ENCODE measurements around the gene TSPAN9.

Gene TSPAN9

DNA sequence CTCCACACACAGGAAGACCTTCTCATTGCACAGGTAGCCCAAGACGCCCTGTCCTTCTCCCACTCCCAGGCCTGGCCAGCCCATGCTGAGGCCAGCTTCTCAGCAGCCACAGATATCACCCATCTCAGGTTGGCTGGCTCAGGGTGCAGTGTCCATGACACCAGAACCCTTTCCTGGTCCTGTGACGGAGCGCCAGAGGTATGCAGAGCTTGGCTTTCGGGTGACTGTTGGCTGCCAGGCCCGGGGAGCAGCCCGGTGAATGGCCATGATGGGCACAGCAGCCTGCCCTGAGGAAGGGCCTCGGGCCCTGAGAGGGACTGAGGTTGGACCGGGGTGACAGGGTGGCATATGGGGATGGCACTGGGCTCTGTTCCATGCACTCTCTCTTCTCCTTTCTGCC is 173.4 kb downstream of the TSPAN9 start:
- DNase-seq (ENCODE audit: low spot score), result no peak

DNA sequence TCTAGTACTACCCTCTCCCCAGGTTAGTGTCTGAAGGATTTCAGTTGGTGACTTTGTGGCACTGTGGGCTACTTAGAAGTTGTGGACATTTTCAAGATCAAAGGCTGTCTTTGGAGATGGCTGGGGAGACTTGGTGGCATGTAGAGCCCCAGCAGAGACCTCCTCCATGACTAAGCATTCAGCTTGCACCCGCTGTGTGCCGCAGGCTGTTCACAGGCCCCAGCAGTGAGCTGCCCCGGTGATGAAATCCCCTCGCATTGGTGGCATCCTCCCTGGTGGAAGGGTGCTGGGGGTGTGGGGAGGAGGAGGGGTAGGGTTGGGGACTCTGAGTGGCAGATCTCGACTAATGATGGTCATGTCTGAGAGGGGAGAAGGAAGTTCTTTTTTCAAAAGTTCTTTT is 173.9 kb downstream of the TSPAN9 start:
- DNase-seq (ENCODE audit: low spot score), result no peak

DNA sequence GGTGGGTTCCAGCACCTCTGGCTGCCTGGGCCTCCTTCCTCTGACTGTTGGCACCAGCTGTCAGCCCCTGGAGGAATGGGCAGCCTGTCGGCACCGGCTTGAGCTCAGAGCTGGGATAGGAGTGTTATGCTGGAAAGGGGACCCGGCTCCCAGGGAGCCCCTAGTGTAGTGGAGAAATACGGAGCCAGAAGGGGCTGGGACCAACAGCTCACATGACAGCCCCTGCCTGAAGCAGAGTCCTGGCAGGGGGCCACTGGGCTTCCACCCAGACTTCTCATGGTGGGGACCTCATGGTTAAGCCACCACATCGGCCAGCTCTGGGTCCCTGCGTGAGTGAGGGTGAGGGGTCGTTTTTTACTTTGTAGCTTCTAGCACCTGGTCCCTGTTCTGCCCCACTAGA is 174.5 kb downstream of the TSPAN9 start:
- no peak for DNase-seq (ENCODE audit: low spot score)

DNA sequence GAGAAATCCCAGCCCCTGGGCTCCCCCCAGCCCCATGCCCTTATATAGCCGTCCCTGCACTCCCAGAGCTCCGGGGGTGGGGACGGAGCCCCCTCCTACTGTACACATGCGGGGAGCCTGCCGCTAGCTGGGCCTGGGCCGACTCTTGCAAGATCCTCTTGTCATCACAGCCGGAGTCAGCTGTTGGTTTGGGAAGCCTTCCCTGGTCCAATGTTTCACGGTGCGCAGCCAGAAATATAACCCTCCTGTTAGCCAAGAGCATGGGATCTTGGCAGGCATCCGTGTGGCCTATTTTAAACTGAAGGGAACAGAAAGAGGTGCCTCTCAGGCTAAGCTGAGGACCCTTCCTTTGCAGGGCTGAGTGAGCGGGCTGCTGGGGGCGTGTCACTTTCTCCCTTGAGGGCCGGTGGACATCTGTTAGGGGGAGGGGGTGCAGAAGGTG is 175.3 kb downstream of the TSPAN9 start:
- DNase-seq (ENCODE audit: low spot score), result peak; percentile 52

DNA sequence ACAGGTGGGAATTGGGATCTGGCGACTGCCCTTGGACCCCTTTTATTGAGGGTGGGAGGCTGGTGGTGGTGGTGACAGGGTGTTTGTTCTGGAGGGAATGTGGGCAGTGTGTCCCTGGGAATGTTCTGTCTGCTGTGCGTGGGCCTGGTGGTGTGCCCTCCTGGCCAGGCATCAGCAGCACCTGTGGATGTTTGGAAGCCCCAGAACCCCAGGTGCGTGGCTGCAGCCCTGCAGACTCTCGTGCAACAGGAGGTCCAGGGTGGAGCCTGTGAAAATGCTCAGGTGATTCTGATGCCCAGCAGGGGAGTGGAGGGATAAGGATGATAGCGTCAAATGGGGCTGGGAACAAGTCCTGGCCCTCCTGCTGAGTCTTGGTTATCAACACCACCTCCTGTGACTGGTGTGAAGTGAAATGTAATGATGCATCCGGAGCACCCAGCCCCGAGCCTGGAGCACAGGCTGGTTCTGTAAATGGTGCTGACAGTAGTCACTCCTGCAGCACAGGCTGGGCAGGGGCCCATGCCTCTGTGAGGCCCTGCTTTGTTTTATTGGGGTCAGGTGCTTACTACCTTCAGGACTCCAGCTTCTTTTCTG is 176.6 kb downstream of the TSPAN9 start:
- DNase-seq (ENCODE audit: low spot score), result no peak

DNA sequence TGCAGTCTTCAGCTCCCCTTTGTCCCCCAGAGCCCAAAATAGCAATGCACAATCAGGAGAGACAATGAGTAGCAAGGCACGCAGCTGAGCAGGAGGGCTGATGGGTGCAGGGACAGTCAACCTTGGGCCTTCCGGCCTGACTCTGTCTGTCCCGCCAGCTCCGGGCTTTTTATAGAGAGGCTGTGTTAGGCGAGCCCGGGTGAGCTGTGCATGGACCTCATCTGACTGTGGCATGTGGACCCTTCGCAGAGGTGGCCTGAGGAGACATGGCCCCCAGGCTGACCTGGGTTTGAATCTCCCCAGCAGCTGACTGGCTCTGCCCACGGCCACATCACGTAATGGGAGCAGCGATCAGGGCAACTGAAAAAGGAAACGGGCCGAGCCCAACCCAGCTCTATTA is 177.9 kb downstream of the TSPAN9 start:
- DNase-seq (ENCODE audit: low spot score), result no peak

DNA sequence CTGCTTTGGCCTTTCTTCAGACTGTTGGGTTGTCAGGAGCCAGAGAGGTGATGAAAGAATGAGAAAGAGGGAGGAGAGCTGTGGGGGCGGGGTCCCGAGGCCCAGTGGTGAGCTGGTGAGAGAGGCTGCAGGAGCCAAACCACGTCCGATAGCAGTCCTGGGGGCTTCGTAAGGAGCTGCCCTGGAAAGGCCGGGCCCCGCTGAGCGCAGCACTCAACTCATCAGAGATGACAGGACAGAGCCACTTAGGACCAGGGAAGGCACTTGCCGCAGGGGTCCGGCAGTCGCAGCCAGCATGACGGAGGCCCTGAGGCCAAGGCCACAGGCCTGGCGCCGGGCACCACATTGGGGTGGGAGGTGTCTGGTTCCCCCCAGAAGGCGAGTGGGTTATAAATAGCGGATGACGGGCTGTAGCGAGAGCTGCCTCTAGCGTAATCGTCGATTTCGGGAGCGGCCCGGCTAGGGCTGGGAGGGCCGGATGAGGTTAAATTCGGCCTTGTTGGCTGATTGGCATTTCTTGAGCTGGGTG is 179.0 kb downstream of the TSPAN9 start:
- no peak for DNase-seq (ENCODE audit: low spot score)

DNA sequence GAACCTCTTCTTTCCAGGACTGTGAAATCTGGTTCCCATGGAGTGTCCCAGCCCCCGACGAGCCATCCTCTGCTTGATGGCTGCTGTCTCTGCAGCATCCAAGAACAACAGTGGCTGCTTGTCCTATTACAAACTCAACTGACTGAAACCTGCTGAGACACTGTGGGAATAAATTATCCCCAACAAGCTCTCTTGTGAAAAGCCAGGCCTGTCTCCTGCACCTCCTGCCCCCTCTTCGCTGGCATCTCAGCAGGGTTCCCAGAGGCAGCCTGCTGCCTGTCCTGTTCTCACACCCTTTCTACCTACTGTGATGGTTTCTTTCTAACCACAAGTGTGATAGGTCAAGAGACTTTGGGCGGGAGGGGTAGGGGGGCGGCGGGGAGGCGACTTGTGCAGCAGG is 180.2 kb downstream of the TSPAN9 start:
- DNase-seq (ENCODE audit: low spot score), result no peak

DNA sequence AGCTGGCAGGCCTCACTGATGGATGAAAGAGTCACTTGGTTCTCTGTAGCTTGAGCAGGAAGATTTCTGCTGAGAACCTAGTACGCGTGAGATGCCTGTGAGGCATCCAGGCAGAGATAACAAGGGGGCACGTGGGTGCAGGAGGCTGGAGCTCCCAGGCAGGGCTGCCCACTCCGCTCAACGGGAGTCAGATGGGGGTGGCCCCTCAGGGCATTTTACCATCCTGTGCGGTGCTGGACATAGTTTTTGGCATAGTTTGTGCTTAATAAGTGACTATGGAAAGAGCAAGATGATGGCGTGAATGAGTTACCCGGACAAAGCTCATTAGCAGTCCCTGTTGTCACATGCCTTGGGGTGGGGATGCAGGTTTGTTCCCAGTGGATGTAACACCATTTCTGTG is 182.8 kb downstream of the TSPAN9 start:
- DNase-seq (ENCODE audit: low spot score), result no peak

DNA sequence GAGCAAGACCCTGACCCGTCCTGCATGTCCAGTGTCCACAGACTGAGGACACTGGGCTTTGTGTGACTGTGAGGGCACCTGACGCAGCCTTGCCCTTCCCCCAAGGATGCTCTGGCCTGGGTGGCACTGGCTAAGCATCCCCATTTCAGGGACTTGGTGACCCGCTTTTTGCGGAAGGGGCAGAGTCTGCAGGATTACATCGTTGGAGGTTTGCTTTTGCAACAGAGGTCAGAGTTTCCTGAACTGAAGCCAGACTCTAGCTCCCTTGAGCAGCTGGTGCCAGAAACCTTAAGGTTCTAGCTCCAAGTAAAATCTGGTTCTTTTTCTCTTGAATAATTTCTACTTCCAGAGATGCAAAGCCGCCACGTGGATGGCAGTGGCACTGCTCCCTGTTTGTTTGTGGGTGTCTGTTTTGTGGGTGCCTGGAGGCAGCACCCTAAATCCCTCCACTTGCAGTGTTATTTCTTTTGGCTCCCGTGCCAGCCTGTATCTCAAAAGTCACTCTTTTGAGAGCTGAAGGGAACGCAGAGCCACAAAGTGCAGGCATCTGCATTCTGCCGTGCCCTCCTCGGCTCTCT is 184.7 kb downstream of the TSPAN9 start:
- DNase-seq (ENCODE audit: low spot score), result no peak

DNA sequence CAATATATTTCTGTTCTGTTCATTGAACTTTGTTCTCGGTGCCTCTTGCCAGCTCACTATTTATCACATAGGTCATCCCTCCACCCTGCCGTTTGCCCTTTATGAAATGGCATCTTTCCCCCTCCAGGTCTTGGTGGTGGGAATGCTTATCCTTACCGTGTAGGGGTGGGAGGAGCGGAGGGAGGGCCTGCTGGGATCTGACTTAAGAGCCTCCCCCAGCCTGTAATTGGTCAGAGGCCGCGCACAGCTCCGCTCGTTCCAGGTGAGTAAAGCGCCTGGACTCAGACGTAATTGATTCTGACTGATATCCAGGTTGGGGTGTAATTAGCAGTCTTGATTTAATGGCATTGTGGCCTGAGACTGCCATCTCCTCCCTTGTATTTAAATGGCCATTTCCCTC is 185.3 kb downstream of the TSPAN9 start:
- DNase-seq (ENCODE audit: low spot score), result no peak

DNA sequence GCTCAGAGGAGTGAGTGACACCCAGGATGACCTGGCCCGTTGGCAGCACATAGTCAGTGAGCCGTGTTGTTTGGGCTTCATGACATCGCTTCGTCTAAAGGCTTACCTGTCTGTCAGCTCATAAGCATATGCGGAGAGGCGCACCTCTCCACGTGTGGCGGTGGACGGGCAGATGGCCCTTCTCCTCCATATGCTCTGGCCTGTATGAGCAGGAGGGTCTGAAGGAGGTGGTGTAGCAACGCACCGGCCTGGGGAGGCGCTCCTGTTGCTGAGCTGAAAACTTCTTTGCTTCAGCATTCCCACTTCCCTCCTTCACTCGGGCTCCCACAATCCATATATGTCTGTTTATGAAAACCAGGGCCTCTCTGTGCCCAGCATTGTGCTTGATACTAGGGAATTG is 186.1 kb downstream of the TSPAN9 start:
- no peak for DNase-seq (ENCODE audit: low spot score)

DNA sequence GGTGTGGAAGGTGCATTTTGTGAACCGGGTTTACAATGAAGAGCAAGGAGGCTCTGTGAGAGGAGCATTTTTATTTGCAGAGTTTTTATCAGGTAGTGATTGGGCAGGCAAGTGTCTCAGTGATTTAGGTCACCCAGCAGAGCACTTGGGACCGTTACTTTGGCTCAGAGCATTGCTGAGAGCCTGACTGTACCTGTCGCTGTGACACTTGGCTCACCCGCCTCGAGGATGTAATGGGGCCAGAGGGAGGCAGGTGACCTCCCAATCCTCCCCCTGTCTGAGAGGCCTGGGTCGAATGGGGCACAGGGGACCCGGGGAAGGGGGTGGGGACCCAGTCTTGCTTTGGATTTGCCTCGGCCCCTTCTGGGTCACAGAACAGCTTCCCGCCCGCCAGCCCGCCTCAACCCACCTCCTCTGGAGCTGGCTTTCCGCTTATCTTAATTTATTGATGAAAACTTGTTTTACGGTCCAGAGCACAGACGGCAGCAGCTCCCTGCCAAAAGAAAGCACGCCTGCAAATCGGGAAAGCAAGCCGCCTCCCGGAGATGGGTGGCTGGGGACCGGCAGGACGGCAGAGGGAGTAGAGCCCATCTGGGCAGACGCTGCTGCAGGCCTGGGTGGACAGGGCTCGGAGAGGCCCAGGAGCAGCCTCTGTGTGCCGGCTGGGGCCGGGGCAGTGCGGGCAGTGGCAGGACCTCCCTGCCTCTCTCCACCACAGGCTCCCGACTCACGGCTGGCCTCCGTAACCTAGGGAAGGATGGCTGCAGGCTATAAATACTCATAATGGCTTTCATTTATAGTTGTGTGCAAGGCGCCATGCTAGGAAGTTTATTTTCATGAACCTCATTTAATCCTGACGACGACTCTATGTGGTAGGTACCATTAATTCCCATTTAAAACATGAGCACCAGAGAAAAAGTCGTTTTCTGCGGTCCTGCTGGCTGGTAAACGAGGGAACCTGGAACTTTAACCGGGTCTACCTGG is 187.1 kb downstream of the TSPAN9 start:
- no peak for DNase-seq (ENCODE audit: low spot score)

DNA sequence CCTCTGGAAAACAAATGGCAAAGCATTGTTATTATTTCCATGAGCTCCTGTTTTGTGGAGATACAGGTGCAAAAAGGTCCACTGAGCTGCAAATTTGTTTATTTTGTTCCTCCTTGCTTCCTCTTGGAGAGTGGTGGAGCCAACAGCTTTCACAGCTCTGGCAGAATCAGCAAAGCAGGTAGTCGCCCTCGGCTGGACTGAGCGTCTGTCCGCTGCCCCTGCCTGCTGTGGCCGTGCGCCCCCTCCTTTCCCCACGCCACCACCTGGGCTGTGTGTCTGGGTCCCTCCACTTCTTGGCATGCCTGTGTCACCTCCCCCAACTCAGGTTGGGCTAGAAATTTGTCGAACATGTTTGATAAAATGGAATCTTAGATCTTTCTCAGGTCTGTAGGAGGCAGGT is 188.2 kb downstream of the TSPAN9 start:
- DNase-seq (ENCODE audit: low spot score), result no peak

DNA sequence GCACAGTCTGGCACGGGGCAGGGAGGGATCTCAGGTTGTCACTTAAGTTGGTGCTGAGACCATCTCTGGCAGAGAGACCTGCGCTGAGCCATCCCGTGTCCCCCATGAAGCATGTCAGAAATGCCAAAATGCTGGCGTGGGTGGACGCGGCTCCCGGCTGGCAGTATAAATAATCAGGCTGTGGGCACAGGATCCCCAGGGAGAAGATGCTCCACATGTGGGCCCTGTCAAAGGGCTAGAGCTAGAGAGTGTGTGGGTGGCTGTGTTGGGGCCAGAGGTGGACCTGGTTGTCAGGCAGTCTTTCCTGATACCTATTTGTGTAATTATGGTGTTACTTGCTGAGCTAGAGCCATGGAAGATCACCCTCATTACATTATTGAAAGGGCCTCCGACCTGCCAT is 189.5 kb downstream of the TSPAN9 start:
- no peak for DNase-seq (ENCODE audit: low spot score)

DNA sequence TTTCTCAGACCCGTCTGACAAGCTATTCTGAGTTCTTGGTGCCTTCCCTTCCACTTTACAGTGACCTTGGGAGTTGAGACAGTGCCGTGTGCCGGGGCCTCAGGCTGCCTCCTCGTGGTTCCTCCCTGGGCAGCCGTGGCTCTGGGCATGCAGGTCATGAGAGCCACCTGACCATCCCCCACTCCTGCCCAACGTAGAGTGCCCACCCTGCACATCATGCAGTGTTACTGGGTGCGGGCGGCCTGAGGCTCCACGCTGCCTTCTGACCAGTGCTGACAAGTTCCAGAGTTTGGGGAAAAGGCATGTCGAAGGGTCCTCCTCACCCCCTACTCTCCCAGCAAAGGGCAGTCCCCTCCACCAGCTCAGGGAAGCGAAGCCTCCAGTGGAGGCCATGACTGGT is 190.5 kb downstream of the TSPAN9 start:
- DNase-seq (ENCODE audit: low spot score), result no peak

DNA sequence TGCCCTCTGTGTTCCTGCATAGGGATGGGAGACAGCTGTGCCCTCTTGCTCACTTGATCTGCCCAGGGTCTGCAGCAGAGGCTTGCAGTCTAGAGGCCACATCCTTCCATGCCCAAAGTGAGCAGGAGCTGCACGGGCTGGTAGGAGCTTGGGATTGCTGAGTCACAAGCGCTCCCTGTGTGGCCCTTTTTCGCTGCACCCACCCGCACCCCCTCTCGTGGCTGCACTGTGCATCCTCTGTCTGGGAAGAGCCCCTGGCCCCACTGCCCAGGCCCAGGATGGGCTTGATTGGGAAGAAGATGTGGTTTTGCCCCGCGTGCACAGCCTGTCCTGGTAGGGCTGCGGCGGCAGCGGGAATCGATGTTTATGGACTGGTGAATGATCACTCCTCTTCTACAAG is 192.4 kb downstream of the TSPAN9 start:
- DNase-seq (ENCODE audit: low spot score), result no peak

DNA sequence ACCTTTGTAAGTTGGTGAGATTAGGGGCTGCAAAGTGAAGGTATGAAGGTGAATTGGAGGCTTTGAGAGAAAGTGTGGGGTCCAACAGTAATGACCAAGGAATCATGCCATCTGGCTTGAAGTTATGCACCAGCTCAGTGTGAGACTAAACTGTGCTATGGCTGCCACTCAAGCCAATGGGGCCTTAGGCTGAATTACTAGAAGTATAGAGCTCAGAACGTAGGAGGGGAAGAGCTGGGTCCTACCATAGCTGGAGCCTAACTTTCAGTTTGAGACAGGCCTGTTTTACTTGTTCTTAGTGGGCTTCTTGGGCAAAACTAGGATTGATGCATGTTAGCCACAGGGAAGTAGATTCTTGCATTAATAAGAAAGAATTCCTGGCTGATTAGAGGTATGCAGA is 194.0 kb downstream of the TSPAN9 start:
- DNase-seq (ENCODE audit: low spot score), result no peak

DNA sequence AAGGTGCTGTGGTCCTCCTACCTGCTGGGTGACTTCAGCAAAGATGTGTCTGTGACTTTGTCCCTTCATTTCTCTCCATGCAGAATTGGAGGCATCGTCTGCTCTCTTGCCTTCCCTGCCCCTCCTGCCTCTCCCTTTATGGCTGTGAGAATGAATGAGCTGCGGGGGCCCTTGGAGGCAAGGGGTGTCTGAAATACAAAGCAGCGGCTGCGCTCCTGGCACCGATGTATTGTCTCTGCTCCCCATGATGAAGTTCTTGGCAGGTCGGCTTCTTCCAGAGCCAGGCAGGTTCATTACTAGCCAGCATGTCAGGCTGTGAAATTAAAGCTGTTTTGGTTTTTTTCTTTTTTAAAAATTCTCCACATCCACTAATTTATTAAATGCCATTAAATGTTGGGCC is 194.5 kb downstream of the TSPAN9 start:
- DNase-seq (ENCODE audit: low spot score), result no peak

DNA sequence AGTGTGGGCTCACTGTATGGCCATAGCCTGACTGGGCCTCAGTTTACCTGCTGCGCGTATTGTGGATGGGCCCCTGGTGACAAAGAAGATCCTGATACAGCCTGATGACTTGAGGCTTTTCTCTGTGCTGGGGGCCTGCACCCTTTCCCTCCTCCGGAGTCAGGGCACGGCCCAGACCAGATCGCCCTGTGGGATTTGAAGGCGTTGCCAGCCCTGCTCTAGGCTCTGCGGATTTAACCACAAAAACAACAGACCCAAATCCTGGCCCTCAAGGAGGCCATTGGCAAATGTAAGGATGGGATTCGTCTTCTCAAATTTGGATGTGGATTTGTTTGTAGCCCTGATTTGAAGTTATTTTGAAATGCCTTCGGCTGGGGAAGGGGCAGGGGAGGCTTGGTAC is 195.8 kb downstream of the TSPAN9 start:
- no peak for DNase-seq (ENCODE audit: low spot score)

DNA sequence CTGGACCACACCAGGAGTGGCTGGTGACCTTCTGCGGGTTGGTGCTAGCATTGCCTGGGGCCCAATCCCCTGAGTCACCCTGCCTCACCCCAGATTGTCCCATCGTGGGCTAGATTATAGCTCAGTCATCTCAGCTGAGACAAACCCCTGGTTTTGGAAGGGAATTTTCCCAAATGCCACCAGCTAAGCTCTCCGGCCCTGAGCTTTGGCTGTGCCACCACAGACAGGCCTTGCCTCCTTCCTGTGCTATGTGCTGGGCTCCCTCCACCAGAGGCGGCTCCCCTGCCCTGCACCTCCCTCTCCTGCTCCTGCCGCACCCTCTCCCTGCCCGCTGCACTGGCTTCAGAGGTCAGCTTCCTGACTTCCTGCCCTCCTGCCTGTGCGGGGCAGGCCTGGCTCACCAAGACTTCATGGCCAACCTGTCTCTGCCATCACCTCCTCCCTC is 196.3 kb downstream of the TSPAN9 start:
- no peak for DNase-seq (ENCODE audit: low spot score)

DNA sequence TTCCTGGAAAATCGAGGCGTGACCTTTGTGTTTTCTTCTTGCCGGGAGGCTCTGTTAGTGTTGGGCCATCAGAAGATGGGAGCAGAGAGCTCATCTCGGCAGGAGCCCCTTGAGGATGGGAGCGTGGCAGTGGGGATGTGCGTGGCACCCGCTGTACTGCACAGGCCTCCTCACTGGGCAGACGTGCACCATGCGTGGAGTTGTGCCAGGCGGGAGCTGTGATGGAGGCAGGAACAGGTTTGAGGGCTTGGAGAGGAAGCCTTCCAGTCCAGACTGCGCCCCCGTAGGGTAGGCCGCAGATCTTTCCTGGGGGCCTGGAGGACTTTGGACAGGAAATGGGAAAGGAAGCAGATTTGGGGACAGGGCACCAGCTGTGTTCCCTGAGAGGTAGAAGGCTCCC is 197.5 kb downstream of the TSPAN9 start:
- DNase-seq (ENCODE audit: low spot score), result no peak
